H1 (cell line): ENCODE measurements around the gene EGFR. TPM values are rescaled to one million over a fixed set of nuclear protein-coding genes. Genes with fewer than 3 reads are reported as not detected.

Experiments used
- CTCF ChIA-PET: fragments of 300-600 bp; sonication (Branson Sonifier 250); formaldehyde crosslinking; loops from one replicate; lab custom pipeline; 2021; ENCODE audit not compliant: partially characterized antibody; lab: Charles Lee
- POLR2A ChIA-PET: fragments of 300-600 bp; sonication (Branson Sonifier 250); formaldehyde crosslinking; loops from one replicate; lab custom pipeline; 2021; ENCODE audit warnings: inconsistent platforms; ENCODE audit not compliant: partially characterized antibody; lab: Charles Lee
- DNase-seq, 2 experiments: peaks; one replicate each; pipeline versions ENCODE4 v3.0.0 to v3.0.0-alpha.2; 2010 to 2022; ENCODE audit warnings: low spot score in 2 of 2, low read depth in 1 of 2, mixed read lengths in 1 of 2
- FAIRE-seq: peaks from 2 replicates; lab custom pipeline; 2011; peaks lifted over from hg19 to GRCh38; lab: Jason Lieb, UNC
- H2AFZ ChIP-seq: 2 replicates; pipeline ENCODE4 v1.8.1; 2012; ENCODE audit warnings: low read length, inconsistent platforms
- H2AK5ac ChIP-seq: 2 replicates; pipeline ENCODE4 v1.6.1; 2013; ENCODE audit warnings: low read depth, low read length
- H2BK120ac ChIP-seq: replicated peaks from 2 replicates; pipeline ENCODE3; 2013; ENCODE audit warnings: low read depth, low read length, inconsistent platforms
- H2BK12ac ChIP-seq: 2 replicates; pipeline ENCODE4 v1.6.1; 2013; ENCODE audit warnings: low read depth, low read length
- H2BK15ac ChIP-seq: 2 replicates; pipeline ENCODE4 v1.6.1; 2013; ENCODE audit warnings: low read length
- H2BK20ac ChIP-seq: 2 replicates; pipeline ENCODE4 v1.6.1; 2013; ENCODE audit warnings: low read length
- H2BK5ac ChIP-seq: 2 replicates; pipeline ENCODE4 v1.6.1; 2013; ENCODE audit warnings: low read depth, low read length
- H3K14ac ChIP-seq: 2 replicates; pipeline ENCODE4 v1.6.1; 2013; ENCODE audit warnings: inconsistent platforms; ENCODE audit not compliant: insufficient read length
- H3K18ac ChIP-seq: 2 replicates; pipeline ENCODE4 v1.6.1; 2013; ENCODE audit warnings: low read length; ENCODE audit errors: extremely low read depth
- H3K23ac ChIP-seq: 2 replicates; pipeline ENCODE4 v1.6.1; 2013; ENCODE audit warnings: inconsistent platforms; ENCODE audit not compliant: insufficient read length
- H3K23me2 ChIP-seq: 2 replicates; pipeline ENCODE4 v1.6.1; 2013; ENCODE audit warnings: low read depth, low read length
- H3K27ac ChIP-seq: 2 replicates; pipeline ENCODE4 v1.6.1; 2011; ENCODE audit warnings: low read depth, low read length, inconsistent platforms
- H3K27me3 ChIP-seq, 4 experiments: replicated peaks in 1 of 4; 1 replicate in 1 of 4; 2 replicates in 3 of 4; pipeline versions ENCODE4 v1.6.1 to v1.8.1; 2011 to 2013; ENCODE audit warnings: low read length in 3 of 4, mild to moderate bottlenecking in 3 of 4, inconsistent platforms in 2 of 4, mixed read lengths in 2 of 4, moderate library complexity in 1 of 4; ENCODE audit not compliant: control insufficient read depth in 3 of 4, insufficient read depth in 3 of 4; ENCODE audit errors: extremely low read depth in 1 of 4
- H3K36me3 ChIP-seq, 4 experiments: 2 replicates each; pipeline versions ENCODE4 v1.6.1 to v1.8.1; 2011 to 2013; ENCODE audit warnings: mild to moderate bottlenecking in 4 of 4, low read length in 3 of 4, moderate library complexity in 2 of 4, control low read depth in 1 of 4, inconsistent platforms in 1 of 4; ENCODE audit not compliant: insufficient read depth in 4 of 4, control insufficient read depth in 2 of 4
- H3K4ac ChIP-seq: replicated peaks from 2 replicates; pipeline ENCODE3; 2013; ENCODE audit warnings: low read length, low read depth, mixed read lengths, inconsistent platforms; ENCODE audit not compliant: insufficient read length
- H3K4me1 ChIP-seq, 4 experiments: replicated peaks in 1 of 4; 1 replicate in 1 of 4; 2 replicates in 3 of 4; pipeline versions ENCODE4 v1.6.1 to v1.8.1; 2011 to 2013; ENCODE audit warnings: low read length in 3 of 4, inconsistent platforms in 2 of 4, mixed read lengths in 1 of 4; ENCODE audit not compliant: insufficient read depth in 4 of 4, control insufficient read depth in 3 of 4
- H3K4me2 ChIP-seq, 2 experiments: 2 replicates each; pipeline versions ENCODE4 v1.6.1 to v1.8.1; 2011 to 2013; ENCODE audit warnings: low read depth in 2 of 2, low read length in 2 of 2, control low read depth in 1 of 2, inconsistent platforms in 1 of 2, mild to moderate bottlenecking in 1 of 2; ENCODE audit not compliant: insufficient read depth in 1 of 2
- H3K4me3 ChIP-seq, 4 experiments: fragments of 200-600, 300-600 bp in 1 of 4; sonication (generic), shearing (Covaris generic), sonication (Bioruptor Twin) in 1 of 4; 2 replicates each; pipeline versions ENCODE4 v1.5.1 to v1.8.1; 2011 to 2016; ENCODE audit warnings: low read length in 4 of 4, low read depth in 3 of 4, control low read depth in 2 of 4, inconsistent platforms in 2 of 4, mild to moderate bottlenecking in 2 of 4, mixed read lengths in 1 of 4, moderate library complexity in 1 of 4; ENCODE audit not compliant: insufficient read depth in 2 of 4; ENCODE audit errors: extremely low read depth in 1 of 4
- H3K56ac ChIP-seq: replicated peaks from 2 replicates; pipeline ENCODE3; 2013; ENCODE audit warnings: low read depth, mild to moderate bottlenecking, mixed read lengths, low read length, inconsistent platforms; ENCODE audit not compliant: insufficient read length
- H3K79me1 ChIP-seq: 2 replicates; pipeline ENCODE4 v1.6.1; 2013; ENCODE audit warnings: low read depth, low read length, control low read depth
- H3K79me2 ChIP-seq, 2 experiments: 2 replicates each; pipeline versions ENCODE4 v1.6.1 to v1.8.1; 2012 to 2013; ENCODE audit warnings: low read length in 2 of 2, mild to moderate bottlenecking in 2 of 2, inconsistent platforms in 1 of 2; ENCODE audit not compliant: insufficient read depth in 2 of 2, control insufficient read depth in 1 of 2
- H3K9ac ChIP-seq, 4 experiments: replicated peaks in 1 of 4; 1 replicate in 1 of 4; 2 replicates in 3 of 4; pipeline versions ENCODE4 v1.6.1 to v1.8.1; 2011 to 2013; ENCODE audit warnings: low read depth in 3 of 4, low read length in 3 of 4, control low read depth in 2 of 4, mild to moderate bottlenecking in 2 of 4, moderate library complexity in 2 of 4, inconsistent platforms in 1 of 4; ENCODE audit errors: extremely low read depth in 1 of 4
- H3K9me3 ChIP-seq, 2 experiments: 2 replicates each; pipeline versions ENCODE4 v1.6.1 to v1.8.1; 2012 to 2013; ENCODE audit warnings: mild to moderate bottlenecking in 2 of 2, moderate library complexity in 2 of 2, control low read depth in 1 of 2, inconsistent platforms in 1 of 2, low read depth in 1 of 2, low read length in 1 of 2, mixed read lengths in 1 of 2; ENCODE audit not compliant: insufficient read depth in 2 of 2
- H4K20me1 ChIP-seq, 2 experiments: replicated peaks in 1 of 2; 2 replicates each; pipeline versions ENCODE3 to v1.8.1; 2011 to 2013; ENCODE audit warnings: inconsistent platforms in 2 of 2, low read length in 2 of 2, mild to moderate bottlenecking in 1 of 2; ENCODE audit not compliant: insufficient read depth in 2 of 2, control insufficient read depth in 1 of 2
- H4K5ac ChIP-seq: 2 replicates; pipeline ENCODE4 v1.6.1; 2013; ENCODE audit warnings: low read length, low read depth, mixed read lengths, inconsistent platforms; ENCODE audit not compliant: insufficient read length
- H4K8ac ChIP-seq: 2 replicates; pipeline ENCODE4 v1.8.0; 2013; ENCODE audit warnings: mild to moderate bottlenecking, moderate library complexity, low read length, inconsistent platforms; ENCODE audit not compliant: insufficient read depth; ENCODE audit errors: extremely low read depth
- H4K91ac ChIP-seq: replicated peaks from 2 replicates; pipeline ENCODE3; 2013; ENCODE audit warnings: low read length, mixed read lengths, inconsistent platforms; ENCODE audit not compliant: insufficient read length
- ASH2L ChIP-seq: fragments of 200-600, 300-600 bp; sonication (generic); IDR thresholded peaks from one replicate; pipeline ENCODE4 v1.7.1; 2017; ENCODE audit warnings: low read length
- CREB1 ChIP-seq: IDR thresholded peaks from 2 replicates; pipeline ENCODE4 v1.6.1; 2012; ENCODE audit warnings: inconsistent platforms
- EZH2 ChIP-seq: fragments of 200-600 bp; sonication (generic); IDR thresholded peaks from 2 replicates; pipeline ENCODE4 v1.7.1; 2012; ENCODE audit warnings: low read depth, mild to moderate bottlenecking, moderate library complexity, low read length, inconsistent platforms; ENCODE audit not compliant: severe bottlenecking
- GABPA ChIP-seq: IDR thresholded peaks from 2 replicates; pipeline ENCODE4 v1.6.1; 2011; ENCODE audit warnings: mild to moderate bottlenecking, low read length, moderate library complexity, borderline replicate concordance; ENCODE audit not compliant: insufficient read depth
- NANOG ChIP-seq: IDR thresholded peaks from 2 replicates; pipeline ENCODE4 v1.6.1; 2011; ENCODE audit warnings: low read length, low read depth, mild to moderate bottlenecking, inconsistent platforms; ENCODE audit not compliant: insufficient read depth, poor library complexity, severe bottlenecking
- RFX5 ChIP-seq: IDR thresholded peaks from 2 replicates; pipeline ENCODE4 v1.6.1; 2011; ENCODE audit warnings: low read depth, low read length, improper control_type of control experiment, borderline replicate concordance
- RXRA ChIP-seq: IDR thresholded peaks from 2 replicates; pipeline ENCODE4 v1.6.1; 2011; ENCODE audit warnings: low read depth, mild to moderate bottlenecking, low read length, moderate library complexity; ENCODE audit not compliant: insufficient read depth
- SIN3A ChIP-seq, 2 experiments: IDR thresholded peaks in 1 of 2; conservative IDR thresholded peaks in 1 of 2; 2 replicates each; pipeline ENCODE4 v1.6.1; 2011 to 2012; ENCODE audit warnings: low read length in 2 of 2, improper control_type of control experiment in 1 of 2, low read depth in 1 of 2, mild to moderate bottlenecking in 1 of 2
- SIRT6 ChIP-seq: IDR thresholded peaks from one replicate; pipeline ENCODE4 v1.7.1; 2012; ENCODE audit warnings: low read length, inconsistent platforms
- SP1 ChIP-seq: IDR thresholded peaks from 2 replicates; pipeline ENCODE4 v1.6.1; 2011; ENCODE audit warnings: low read depth, low read length
- TCF12 ChIP-seq: IDR thresholded peaks from 2 replicates; pipeline ENCODE4 v1.6.1; 2011; ENCODE audit warnings: low read depth, mild to moderate bottlenecking, low read length
- USF2 ChIP-seq: IDR thresholded peaks from 2 replicates; pipeline ENCODE4 v1.6.1; 2011; ENCODE audit warnings: low read length, improper control_type of control experiment
- WGBS, 2 experiments: shearing (Covaris generic) in 1 of 2; methylation state at CpG; one replicate each; pipeline versions ENCODE4 v1.1.6 to v1.1.7; 2013 to 2015; ENCODE audit warnings: low lambda C conversion rate in 2 of 2, mixed read lengths in 2 of 2, inconsistent platforms in 1 of 2, low coverage in 1 of 2, missing lambda C conversion rate in 1 of 2; ENCODE audit not compliant: insufficient replicate concordance in 2 of 2, insufficient coverage in 1 of 2, insufficient read length in 1 of 2; ENCODE audit errors: extremely low coverage in 1 of 2, missing lambda C conversion rate in 1 of 2; 5-methylcytosine and 5-hydroxymethylcytosine counted together
- polyA plus RNA-seq, 7 experiments: library from polyadenylated mRNA; depleted of rRNA in 3 of 7; stranded (reverse) in 5 of 7; unstranded in 2 of 7; fragments of >200 nt in 5 of 7; fragments of 200-250 nt in 2 of 7; gene quantifications; 1 replicate in 5 of 7; 2 replicates in 1 of 7; 4 replicates in 1 of 7; pipeline versions ENCODE4 v1.2.1 to v1.2.3, GENCODE V29; 2011 to 2013; ENCODE audit warnings: missing spikeins in 2 of 7, mixed read lengths in 2 of 7
- total RNA-seq: library from RNA; stranded (reverse); fragmentation: NEBNext Ultra II Directional; extraction: Animal tissue kit (Norgen Biotek cat#: 25700); gene quantifications from 2 replicates; pipeline ENCODE4 v1.2.1, GENCODE V29; 2021
- TF ChIP-seq, protein P1 (sequence below): IDR thresholded peaks from 2 replicates; pipeline ENCODE4 v1.6.1; 2011; ENCODE audit warnings: low read depth, mild to moderate bottlenecking, low read length; ENCODE audit not compliant: insufficient read depth

EGFR gene
- total and polyA plus RNA-seq, 2 of the 8 experiments (the other 6 are each of a cell fraction or from before 2014, with no cell fraction given): 1.9 to 5.8 TPM

DNA sequence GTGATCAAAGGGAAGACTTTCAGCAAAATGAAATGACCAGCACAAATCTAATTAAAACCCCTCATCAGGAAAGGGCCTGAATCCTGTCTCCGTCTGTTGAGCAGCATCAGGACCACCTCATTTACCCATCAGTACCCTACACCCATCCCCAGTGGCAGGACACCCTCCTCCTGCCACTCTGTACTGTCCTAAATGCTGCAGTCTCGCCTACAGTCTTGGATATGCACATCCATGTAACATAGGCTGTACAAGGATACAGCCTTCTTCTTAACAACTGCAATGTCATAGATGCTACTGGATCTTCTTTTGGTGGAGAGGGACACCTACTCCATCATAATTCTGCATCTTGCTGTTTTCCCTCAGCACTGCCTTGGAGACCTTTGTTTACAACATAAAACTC is 206.0 kb downstream of the EGFR start:
- ChIA-PET POLR2A (no interaction called here), CTCF (interaction anchor here (1.4 kb wide), 1 partner anchor 31 kb away, joined by 4 read pairs; no protein-coding TSS in a partner anchor)
- WGBS, 2 experiments: 88% methylated on average over 2 of the region's 2 CpGs; no CpG with 5 or more reads in 1 of the 2 experiments
- Histone ChIP-seq H3K27ac (no peak overlapping the region), H2AK5ac (no peak overlapping the region), H3K4me1 (no peaks in the 10 kb centered on the region), H2BK120ac (no peak overlapping the region), H2BK15ac (no peak overlapping the region), H3K9me3 (no peaks in the 10 kb centered on the region; a peak in 1 of 4 replicates), H3K27me3 (no peaks in the 10 kb centered on the region), H3K79me1 (no peaks in the 10 kb centered on the region), H3K4me3 (no peak overlapping the region), H2BK20ac (no peak overlapping the region), H3K9ac (no peak overlapping the region), H2BK12ac (no peak overlapping the region), H3K23ac (no peak overlapping the region), H3K23me2 (no peaks in the 10 kb centered on the region), H3K56ac (no peak overlapping the region), H4K5ac (no peak overlapping the region), H4K20me1 (no peaks in the 10 kb centered on the region), H3K4ac (no peak overlapping the region), H3K14ac (no peak overlapping the region), H2BK5ac (no peak overlapping the region), H3K18ac (no peak overlapping the region), H4K8ac (no peak overlapping the region), H4K91ac (no peak overlapping the region), H3K79me2 (no peaks in the 10 kb centered on the region), H2AFZ (no peak overlapping the region), H3K36me3 (no peaks in the 10 kb centered on the region), H3K4me2 (no peak overlapping the region)
- no peak for FAIRE-seq
- DNase-seq: no peak
- TF ChIP-seq, protein P1, sequence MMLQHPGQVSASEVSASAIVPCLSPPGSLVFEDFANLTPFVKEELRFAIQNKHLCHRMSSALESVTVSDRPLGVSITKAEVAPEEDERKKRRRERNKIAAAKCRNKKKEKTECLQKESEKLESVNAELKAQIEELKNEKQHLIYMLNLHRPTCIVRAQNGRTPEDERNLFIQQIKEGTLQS: no peak
- TF ChIP-seq SIRT6 (no peak), RFX5 (no peak), TCF12 (no peak), CREB1 (no peak), ASH2L (no peak), RXRA (no peak), NANOG (no peak), EZH2 (no peak), USF2 (no peak), GABPA (no peak), SIN3A (conservative IDR thresholded peaks at IDR 0.05 in 1 of 2, IDR thresholded peaks at IDR 0.05 in 1 of 2; ENCODE audit: low read depth in 1 of 2, low read length in 2 of 2) (no peak), SP1 (no peak)
